Esophagus squamous epithelium (tissue), 5 donors: ENCODE measurements around the gene FGF12. TPM values are rescaled to one million over a fixed set of nuclear protein-coding genes. Genes with fewer than 3 reads are reported as not detected.

Source experiments
- DNase-seq: peaks from one replicate; lab custom pipeline; 2025; lab: John Stamatoyannopoulos, UW
- H3K27ac ChIP-seq, 4 donors: fragments of 200-600 bp; sonication (generic); one replicate each; pipeline ENCODE4 v1.5.1; 2016 to 2019; ENCODE audit warnings: mild to moderate bottlenecking in 1 of 4
- H3K27me3 ChIP-seq, 4 donors: fragments of 200-600 bp; sonication (generic); 1 replicate in 3 of 4; 2 replicates in 1 of 4; pipeline versions ENCODE4 v1.5.1 to v1.6.0; 2017 to 2021; ENCODE audit warnings: antibody characterized with exemption in 1 of 4
- H3K36me3 ChIP-seq, 3 donors: fragments of 200-600 bp; sonication (generic); one replicate each; pipeline ENCODE4 v1.5.1; 2016 to 2019
- H3K4me1 ChIP-seq, 3 donors: fragments of 200-600 bp; sonication (generic); one replicate each; pipeline ENCODE4 v1.5.1; 2017 to 2019
- H3K4me3 ChIP-seq, 4 donors: fragments of 200-600 bp; sonication (generic); 1 replicate in 3 of 4; 2 replicates in 1 of 4; pipeline ENCODE4 v1.5.1; 2016 to 2019; ENCODE audit warnings: mild to moderate bottlenecking in 2 of 4, moderate library complexity in 1 of 4
- H3K9me3 ChIP-seq, 3 donors: fragments of 200-600 bp; sonication (generic); one replicate each; pipeline ENCODE4 v1.5.1; 2016 to 2019
- CTCF ChIP-seq, 6 experiments: fragments of 450-650 bp in 4 of 6; fragments of 200-600 bp in 2 of 6; sonication (generic) in 2 of 6; IDR thresholded peaks; one replicate each; pipeline ENCODE4 v1.5.1; 2016 to 2019; ENCODE audit warnings: antibody characterized with exemption in 6 of 6, mild to moderate bottlenecking in 4 of 6, moderate library complexity in 4 of 6
- POLR2A ChIP-seq, 4 donors: fragments of 450-650 bp; IDR thresholded peaks; one replicate each; pipeline ENCODE4 v1.6.1; 2017; ENCODE audit warnings: antibody characterized with exemption in 4 of 4, mild to moderate bottlenecking in 4 of 4, moderate library complexity in 3 of 4
- WGBS, 2 donors: methylation state at CpG; one replicate each; pipeline ENCODE4 v1.1.5; 2018; 5-methylcytosine and 5-hydroxymethylcytosine counted together
- intact Hi-C: fragments of 100-400 bp; cut with DNase I; formaldehyde crosslinking; loops from one replicate; pipeline ENCODE4 v1.15.0; 2022
- total RNA-seq, 4 donors: library from RNA; depleted of rRNA; stranded (reverse); fragments of >200 nt; gene quantifications; one replicate each; pipeline ENCODE4 v1.1.0, GENCODE V29; 2016
- donor health status: DM: yes; HTN: yes; CAD: no.

Gene FGF12
- total RNA-seq, 4 donors from 2014 or later: 0.18 to 1.6 (median 0.86) TPM

GRCh38 chr3:192496905-192497587 lies 230.3 kb downstream of the FGF12 start:
- Histone ChIP-seq H3K27ac (no peak overlapping the region), H3K9me3 (no peaks in the 10 kb centered on the region), H3K4me3 (no peak overlapping the region), H3K4me1 (peaks cover 0 to 4% (median 0%) of the 10 kb centered on the region in 3 donors), H3K36me3 (no peaks in the 10 kb centered on the region), H3K27me3 (no peaks in the 10 kb centered on the region)
- intact Hi-C loops: no loop called here
- DNase-seq: no peak
- no peak for TF ChIP-seq CTCF (IDR thresholded peaks at IDR 0.05)
- no peak for TF ChIP-seq POLR2A (IDR thresholded peaks at IDR 0.05)
- WGBS, 2 donors: 68 to 71% methylated on average over 7 of the region's 7 CpGs

GRCh38 chr3:192494174-192494573 lies 233.2 kb downstream of the FGF12 start:
- no peaks in the 10 kb centered on the region for H3K36me3 ChIP-seq
- WGBS, 2 donors: 36 to 58% methylated on average over 1 of the region's 1 CpG
- TF ChIP-seq CTCF (IDR thresholded peaks at IDR 0.05) (no peak), POLR2A (IDR thresholded peaks at IDR 0.05) (no peak)
- no peak overlapping the region for H3K27ac ChIP-seq
- H3K4me3 ChIP-seq: no peak overlapping the region
- H3K4me1 ChIP-seq: peaks cover 0 to 4% (median 0%) of the 10 kb centered on the region in 3 donors
- intact Hi-C loops: no loop called here
- DNase-seq: no peak
- H3K27me3 ChIP-seq: no peaks in the 10 kb centered on the region
- H3K9me3 ChIP-seq: no peaks in the 10 kb centered on the region

GRCh38 chr3:192490720-192491119 lies 236.6 kb downstream of the FGF12 start:
- DNase-seq: no peak
- Histone ChIP-seq H3K4me3 (no peak overlapping the region), H3K9me3 (no peaks in the 10 kb centered on the region), H3K4me1 (peaks cover 0 to 4% (median 0%) of the 10 kb centered on the region in 3 donors), H3K27me3 (no peaks in the 10 kb centered on the region), H3K27ac (no peak overlapping the region), H3K36me3 (no peaks in the 10 kb centered on the region)
- intact Hi-C loops: no loop called here
- no peak for TF ChIP-seq CTCF (IDR thresholded peaks at IDR 0.05)
- TF ChIP-seq POLR2A (IDR thresholded peaks at IDR 0.05): no peak
- 81 to 89% methylated on average over 4 of the region's 4 CpGs for WGBS, 2 donors

GRCh38 chr3:192489579-192489978 lies 237.8 kb downstream of the FGF12 start:
- H3K27me3 ChIP-seq: no peaks in the 10 kb centered on the region
- no peak for TF ChIP-seq CTCF (IDR thresholded peaks at IDR 0.05)
- WGBS, 2 donors: 74% methylated on average over 2 of the region's 2 CpGs

GRCh38 chr3:192487033-192487432 lies 240.3 kb downstream of the FGF12 start:
- no peaks in the 10 kb centered on the region for H3K27me3 ChIP-seq
- TF ChIP-seq POLR2A (IDR thresholded peaks at IDR 0.05) (no peak), CTCF (IDR thresholded peaks at IDR 0.05) (no peak)
- H3K36me3 ChIP-seq: no peaks in the 10 kb centered on the region
- intact Hi-C loops: no loop called here
- 29 to 33% methylated on average over 3 of the region's 3 CpGs for WGBS, 2 donors
- no peak overlapping the region for H3K27ac ChIP-seq
- no peak for DNase-seq
- peaks cover 0 to 8% (median 0%) of the 10 kb centered on the region in 3 donors for H3K4me1 ChIP-seq
- H3K9me3 ChIP-seq: no peaks in the 10 kb centered on the region
- H3K4me3 ChIP-seq: no peak overlapping the region

More at GRCh38 chr3:192489579-192489978, 237.8 kb downstream of the FGF12 start:
- no peak for DNase-seq
- Histone ChIP-seq H3K36me3 (no peaks in the 10 kb centered on the region), H3K4me1 (peaks cover 0 to 4% (median 0%) of the 10 kb centered on the region in 3 donors), H3K9me3 (no peaks in the 10 kb centered on the region), H3K4me3 (no peak overlapping the region), H3K27ac (no peak overlapping the region)
- intact Hi-C loops: no loop called here
